KOPT-K1 (cell line): ENCODE measurements around the gene ACTN1.

Source experiments
- H3K27ac ChIP-seq: fragments of 200-600 bp; sonication (generic); 2 replicates; pipeline ENCODE4 v1.5.1; 2016; ENCODE audit warnings: antibody characterized with exemption, mild to moderate bottlenecking, low read depth, low read length; ENCODE audit not compliant: poor library complexity, severe bottlenecking
- H3K36me3 ChIP-seq: fragments of 200-600 bp; sonication (generic); 2 replicates; pipeline ENCODE4 v1.5.1; 2017; ENCODE audit warnings: antibody characterized with exemption, mild to moderate bottlenecking, low read length, moderate library complexity; ENCODE audit not compliant: insufficient read depth
- H3K9me3 ChIP-seq: fragments of 200-600 bp; sonication (generic); 2 replicates; pipeline ENCODE4 v1.5.1; 2017; ENCODE audit warnings: antibody characterized with exemption, low read length, mild to moderate bottlenecking; ENCODE audit not compliant: insufficient read depth, poor library complexity, severe bottlenecking

The ACTN1 gene

DNA sequence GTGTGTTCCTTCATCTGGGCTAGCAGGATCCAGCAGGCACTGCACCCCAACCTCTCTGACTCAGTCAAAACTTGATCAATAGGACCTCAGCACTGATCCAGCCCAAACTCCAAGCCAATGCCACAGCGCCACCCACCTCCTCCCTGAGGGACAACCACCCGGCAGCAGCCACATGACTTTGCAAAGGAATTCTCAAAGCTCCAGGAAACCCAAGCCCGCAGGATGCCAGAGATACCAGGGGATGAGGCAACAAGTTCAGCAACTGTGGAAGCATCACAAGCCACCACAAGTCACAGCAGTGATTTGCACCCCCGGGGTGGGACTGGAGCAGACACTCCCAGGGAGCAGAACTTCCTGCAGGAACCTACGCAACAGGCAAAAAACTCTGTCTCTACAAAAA is 37.3 kb downstream of the ACTN1 start:
- H3K27ac ChIP-seq: no peak overlapping the region
- H3K36me3 ChIP-seq: no peaks in the 10 kb centered on the region
- no peaks in the 10 kb centered on the region for H3K9me3 ChIP-seq

DNA sequence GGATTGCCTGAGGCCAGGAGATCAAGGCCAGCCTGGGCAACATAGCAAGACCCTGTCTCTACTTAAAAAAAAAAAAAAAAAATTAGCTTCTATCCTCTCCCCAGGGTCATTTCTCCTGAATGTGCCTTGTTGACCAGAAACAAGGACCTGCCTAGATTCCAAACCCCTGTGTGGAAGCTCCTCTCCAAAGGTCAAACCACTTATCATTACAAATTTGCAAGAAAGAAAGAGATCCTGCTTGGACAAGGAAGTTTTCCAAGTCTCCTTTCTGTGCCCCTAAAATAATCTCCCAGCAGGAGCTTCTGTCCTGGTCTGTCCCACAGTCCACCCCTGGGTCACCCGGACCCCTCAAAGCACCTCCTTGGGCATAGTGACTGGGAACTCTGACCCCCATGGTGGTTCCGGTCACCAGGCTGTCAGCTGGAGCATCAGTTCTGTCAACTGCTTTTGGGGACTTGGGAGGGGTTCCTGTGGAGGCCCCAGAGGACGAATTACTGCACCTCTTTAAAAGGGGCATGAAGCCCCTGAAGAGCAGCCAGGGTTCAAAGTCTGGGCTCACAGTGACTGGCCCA is 38.4 kb downstream of the ACTN1 start:
- Histone ChIP-seq H3K27ac (no peak overlapping the region), H3K9me3 (no peaks in the 10 kb centered on the region), H3K36me3 (no peaks in the 10 kb centered on the region)

DNA sequence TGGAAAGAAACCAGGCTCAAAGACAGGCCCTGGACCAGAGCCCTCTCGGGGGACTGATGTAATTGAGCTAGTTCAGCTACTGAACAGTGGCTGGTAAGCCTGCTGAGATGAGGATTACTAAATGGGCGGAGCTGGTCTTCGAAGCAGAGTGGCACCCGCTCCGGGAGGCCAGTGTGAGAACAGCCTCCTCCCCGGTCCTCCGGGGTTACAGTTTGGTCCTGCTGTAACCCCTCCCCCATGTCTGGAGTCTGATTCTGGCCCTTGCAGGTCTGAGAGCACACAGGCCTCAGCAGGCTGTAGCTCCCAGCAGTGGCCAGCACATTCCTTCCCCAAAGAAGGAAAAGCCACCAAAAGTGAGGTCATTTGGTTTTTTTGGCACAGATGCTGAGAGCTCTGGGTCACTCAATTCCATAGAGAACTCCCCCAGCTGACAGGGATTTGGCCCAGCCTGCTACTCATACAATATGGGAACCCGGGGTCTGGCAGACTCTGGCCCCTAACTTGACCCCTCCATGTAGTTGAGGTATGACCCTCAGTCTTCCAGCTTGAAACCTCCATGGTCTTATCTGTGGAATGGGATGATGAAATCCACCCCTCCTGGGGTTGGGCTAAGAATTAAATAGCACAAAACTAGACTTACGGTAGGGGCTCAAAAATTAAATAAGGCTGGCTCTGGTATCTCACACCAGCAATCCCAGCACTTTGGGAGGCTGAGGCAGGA is 39.0 kb downstream of the ACTN1 start:
- Histone ChIP-seq H3K9me3 (no peaks in the 10 kb centered on the region), H3K36me3 (no peaks in the 10 kb centered on the region), H3K27ac (no peak overlapping the region)

DNA sequence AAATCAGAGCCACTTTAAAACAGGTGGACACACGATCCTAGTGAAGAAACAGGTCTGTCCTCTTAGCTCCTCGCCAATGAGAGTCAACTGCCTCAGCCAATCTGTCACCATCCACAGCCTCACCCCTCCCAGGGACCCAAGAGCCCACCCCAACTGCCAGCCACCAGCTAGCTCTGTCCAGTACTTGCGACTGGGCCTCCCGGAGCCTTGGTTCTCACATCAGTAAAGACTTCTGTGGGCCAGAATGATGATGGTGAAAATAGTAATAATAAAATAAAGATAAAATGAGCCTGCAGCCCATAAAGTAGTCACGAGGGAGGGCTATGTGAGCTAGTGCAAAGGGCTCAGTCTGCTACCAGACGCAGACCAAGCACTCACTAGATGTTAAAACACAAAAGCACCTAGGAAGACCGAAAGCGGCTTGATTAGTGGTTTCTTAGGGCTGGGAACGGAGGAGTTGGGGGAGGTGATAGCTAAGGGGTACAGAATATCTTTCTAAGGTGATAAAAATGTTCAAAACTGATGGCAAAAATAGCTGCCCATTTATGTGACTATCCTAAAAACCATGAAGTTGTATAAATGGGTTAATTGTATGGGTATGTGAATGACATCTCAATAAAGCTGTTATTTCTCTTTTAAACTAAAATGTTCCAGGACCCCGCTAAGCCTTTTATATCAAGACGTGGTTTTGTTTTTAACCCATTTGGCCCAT is 39.8 kb downstream of the ACTN1 start:
- Histone ChIP-seq H3K27ac (no peak overlapping the region), H3K9me3 (no peaks in the 10 kb centered on the region), H3K36me3 (no peaks in the 10 kb centered on the region)

DNA sequence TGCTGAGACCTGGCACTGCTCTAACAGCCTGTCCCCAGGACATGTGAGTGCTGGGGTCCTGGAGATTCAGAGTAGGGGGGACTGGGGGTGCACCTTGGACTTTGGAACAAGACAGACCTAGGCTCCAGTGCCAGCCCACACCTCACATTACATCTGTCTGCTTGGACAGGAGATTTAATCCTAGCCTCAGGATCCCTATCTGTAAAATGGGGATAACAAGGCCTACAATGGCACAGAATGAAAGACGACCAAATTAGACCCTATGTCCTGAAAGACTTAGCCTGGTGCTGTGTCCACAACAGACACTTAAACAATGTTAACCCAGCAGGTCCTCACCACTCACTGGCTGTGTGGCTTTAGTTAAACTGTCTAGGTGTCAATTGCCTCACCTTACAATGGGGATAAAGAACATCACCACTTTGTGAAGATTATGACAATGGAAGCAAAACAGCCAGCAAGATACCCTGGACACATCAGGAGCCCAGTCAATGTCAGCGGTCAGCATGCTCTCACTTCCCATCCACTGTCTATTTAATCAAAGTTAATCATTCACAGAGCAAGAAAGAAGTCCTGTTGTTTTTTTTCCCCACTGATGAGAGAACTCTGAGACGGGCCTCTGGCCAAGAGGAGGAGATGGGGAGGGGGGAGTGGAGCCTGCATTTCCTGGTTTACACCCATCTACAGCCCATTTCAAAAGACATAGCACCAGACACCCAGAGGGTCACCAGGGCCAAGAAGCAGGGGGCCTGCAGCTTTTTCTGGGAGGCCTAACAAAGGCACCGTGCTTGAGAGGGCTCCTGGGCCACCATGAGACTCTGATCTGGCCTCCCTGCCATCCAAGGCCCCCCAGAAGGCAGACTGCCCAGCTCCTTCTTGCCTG is 40.6 kb downstream of the ACTN1 start:
- Histone ChIP-seq H3K9me3 (no peaks in the 10 kb centered on the region), H3K27ac (no peak overlapping the region), H3K36me3 (no peaks in the 10 kb centered on the region)

DNA sequence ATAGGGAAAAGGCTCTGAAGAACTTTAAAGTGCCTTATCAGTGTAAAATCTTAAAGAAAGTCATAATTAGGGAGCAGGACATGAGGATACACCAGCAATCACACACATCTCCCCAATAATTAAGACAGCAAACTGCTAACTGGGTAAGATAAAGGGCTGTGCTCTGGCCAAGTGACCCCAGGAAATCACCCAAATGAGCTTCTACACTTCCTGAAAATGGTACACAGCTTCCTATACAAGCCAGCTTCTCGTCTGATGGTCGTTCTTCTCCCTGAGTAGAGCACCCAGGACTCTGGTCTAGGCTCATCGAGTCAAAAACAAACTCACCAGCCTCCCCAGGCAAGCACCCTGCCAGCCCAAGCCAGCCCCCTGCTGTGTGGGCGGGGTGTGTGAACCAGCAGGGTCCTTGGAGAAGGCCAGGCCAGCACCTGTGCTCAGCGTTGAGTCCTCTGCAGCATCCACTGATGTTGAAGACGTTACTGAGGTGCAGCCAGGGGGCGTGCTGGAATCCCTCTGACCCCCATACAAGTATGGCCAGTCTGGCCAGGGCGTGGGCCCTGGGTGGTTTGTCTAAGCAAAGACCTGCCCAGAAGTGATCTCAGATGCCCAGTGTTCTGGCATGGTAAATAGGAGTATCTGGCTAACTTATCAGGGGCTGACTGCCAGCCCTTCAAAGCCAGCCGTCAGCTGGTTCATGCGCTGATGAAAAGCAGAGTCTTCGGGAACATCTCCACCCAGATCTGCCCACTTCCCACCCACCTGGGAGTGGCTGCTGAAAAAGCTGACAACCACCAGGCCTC is 41.4 kb downstream of the ACTN1 start:
- Histone ChIP-seq H3K9me3 (no peaks in the 10 kb centered on the region), H3K36me3 (no peaks in the 10 kb centered on the region), H3K27ac (no peak overlapping the region)

DNA sequence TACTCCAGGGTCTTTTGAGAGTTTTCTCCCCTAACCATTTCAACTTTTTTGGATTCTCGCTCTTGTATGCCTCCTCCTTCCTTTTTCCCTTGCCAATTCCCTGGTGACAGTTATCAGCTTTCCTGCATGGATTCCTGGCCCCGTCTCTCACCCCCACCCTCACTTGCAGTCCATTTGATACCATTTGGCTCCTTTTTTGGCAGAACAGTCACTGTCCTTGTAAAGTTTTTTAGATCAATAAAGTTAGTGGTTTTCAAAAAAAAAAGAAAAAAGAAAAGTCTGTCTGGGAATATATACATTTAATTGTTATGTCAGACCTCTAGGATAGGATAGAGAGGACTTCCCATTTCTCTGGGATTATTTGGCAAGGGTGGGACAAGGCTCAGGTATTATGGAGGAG is 42.1 kb downstream of the ACTN1 start:
- no peaks in the 10 kb centered on the region for H3K36me3 ChIP-seq
- H3K9me3 ChIP-seq: no peaks in the 10 kb centered on the region
- no peak overlapping the region for H3K27ac ChIP-seq

DNA sequence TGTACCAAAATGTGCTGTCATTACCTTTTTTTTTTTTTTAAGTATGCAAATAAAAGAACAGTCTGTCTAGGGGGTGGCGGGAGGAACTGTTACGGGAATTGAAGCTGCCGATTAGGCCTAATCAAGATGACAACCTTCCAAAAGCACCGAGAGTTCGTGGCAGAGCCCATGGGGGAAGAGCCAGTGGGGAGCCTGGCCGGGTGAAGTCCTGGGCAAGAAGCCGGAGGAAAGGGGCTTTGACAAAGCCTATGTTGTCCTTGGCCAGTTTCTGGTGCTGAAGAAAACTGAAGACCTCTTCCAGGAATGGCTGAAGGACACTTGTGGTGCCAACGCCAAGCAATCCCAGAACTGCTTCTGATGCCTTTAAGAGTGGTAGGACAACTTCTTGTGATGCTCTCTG is 42.6 kb downstream of the ACTN1 start:
- Histone ChIP-seq H3K9me3 (no peaks in the 10 kb centered on the region), H3K36me3 (no peaks in the 10 kb centered on the region), H3K27ac (no peak overlapping the region)

DNA sequence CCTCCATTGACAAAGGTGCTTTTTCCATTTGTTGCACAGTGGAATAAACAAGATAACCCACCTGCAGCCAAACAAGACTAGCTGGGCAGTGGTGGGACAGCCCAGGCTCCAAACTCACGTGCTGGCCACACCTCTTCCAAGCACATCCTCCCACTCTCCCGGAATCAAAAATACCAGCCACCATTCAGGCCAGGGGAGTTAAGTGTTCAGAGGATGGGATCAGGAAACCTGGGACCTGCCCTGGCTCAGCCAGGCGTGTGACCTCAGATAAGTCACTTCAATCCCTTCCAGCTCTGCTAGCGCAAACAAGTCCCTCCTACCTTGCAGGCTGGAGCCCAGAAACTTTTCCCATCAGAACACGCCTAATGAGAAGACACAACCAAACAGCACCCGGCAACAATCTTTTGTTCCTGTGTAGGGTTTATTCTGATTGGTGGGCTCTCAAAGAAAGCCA is 43.3 kb downstream of the ACTN1 start:
- H3K36me3 ChIP-seq: no peaks in the 10 kb centered on the region
- no peak overlapping the region for H3K27ac ChIP-seq
- H3K9me3 ChIP-seq: no peaks in the 10 kb centered on the region

DNA sequence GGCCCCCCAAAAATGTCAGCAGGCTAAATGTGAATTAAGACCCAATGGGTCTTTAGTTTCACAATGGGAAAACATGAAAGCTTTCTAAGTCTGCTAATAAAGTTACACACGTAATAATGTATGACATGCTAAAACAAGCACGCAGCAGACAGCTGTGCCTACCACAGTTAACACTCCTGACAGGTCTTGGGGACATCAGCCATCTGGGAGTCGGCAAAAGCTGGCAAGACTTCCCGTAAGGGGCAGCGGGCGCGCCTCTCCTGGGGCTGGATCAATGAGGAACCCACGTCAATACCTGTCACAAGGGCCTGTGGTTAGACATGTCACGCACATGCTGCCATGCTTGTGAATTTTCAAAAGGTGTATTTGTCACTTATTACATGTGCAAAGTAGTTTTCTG is 45.0 kb downstream of the ACTN1 start:
- no peaks in the 10 kb centered on the region for H3K9me3 ChIP-seq
- H3K36me3 ChIP-seq: no peaks in the 10 kb centered on the region
- H3K27ac ChIP-seq: no peak overlapping the region

DNA sequence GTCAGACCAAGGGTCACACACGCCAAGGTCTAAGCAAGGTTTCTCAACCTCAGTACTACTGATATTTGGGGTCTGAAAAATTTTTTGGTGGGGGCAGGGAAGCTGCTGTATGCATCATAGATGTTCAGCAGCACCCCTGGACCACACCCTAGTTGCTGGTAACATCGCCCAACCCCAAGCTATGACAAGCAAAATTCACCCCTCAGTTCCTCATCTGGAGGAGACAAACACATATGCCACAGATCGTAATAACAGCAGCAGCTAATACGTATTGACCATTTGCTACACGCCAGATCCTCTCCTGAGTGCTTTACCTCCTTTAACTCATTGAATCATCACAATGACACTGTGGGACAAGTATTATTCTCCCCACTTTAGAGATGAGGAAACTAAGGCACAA is 46.4 kb downstream of the ACTN1 start:
- no peak overlapping the region for H3K27ac ChIP-seq
- H3K9me3 ChIP-seq: no peaks in the 10 kb centered on the region
- no peaks in the 10 kb centered on the region for H3K36me3 ChIP-seq

DNA sequence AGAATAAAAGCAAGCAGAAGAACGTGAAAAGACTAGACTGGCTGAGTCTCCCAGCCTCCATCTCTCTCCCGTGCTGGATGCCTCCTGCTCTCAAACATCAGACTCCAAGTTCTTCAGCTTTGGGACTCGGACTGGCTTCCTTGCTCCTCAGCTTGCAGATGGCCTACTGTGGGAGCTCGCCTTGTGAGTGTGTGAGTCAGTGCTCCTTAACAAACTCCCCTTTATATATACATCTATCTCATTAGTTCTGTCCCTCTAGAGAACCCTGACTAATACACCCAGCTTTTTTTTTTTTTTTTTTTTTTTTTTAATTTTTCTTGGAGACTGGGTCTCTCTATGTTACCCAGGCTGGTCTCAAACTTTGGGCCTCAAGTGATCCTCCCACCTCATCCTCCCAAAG is 46.9 kb downstream of the ACTN1 start:
- Histone ChIP-seq H3K36me3 (no peaks in the 10 kb centered on the region), H3K9me3 (no peaks in the 10 kb centered on the region), H3K27ac (no peak overlapping the region)

DNA sequence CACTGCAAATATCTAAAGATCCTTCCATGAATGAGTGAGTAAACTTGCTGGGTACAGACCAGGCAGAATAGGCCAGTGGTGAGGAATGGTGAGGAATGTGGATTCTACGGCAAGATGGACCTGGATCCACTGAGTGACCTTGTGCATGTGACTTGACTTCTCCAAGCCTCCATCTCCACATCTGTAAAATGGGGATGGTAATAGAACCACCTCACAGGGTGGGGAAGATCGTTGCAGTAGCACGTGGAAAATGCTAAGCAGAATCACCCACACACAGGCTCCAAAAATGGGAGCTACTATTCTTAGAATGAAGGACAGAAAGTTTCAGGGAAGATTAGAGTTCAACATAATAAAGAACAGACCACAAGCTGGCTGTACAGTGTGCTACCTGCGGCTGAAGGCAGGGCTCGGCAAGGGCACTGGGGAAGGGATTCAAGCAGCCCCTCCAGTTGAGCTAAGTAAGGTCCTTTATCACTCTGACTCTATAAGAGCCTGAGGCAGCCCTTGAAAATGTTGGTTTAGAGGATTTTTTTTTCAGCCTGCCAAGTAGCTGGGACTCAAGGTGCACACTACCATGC is 47.5 kb downstream of the ACTN1 start:
- H3K27ac ChIP-seq: no peak overlapping the region
- H3K9me3 ChIP-seq: peaks cover 2% of the 10 kb centered on the region
- H3K36me3 ChIP-seq: no peaks in the 10 kb centered on the region

DNA sequence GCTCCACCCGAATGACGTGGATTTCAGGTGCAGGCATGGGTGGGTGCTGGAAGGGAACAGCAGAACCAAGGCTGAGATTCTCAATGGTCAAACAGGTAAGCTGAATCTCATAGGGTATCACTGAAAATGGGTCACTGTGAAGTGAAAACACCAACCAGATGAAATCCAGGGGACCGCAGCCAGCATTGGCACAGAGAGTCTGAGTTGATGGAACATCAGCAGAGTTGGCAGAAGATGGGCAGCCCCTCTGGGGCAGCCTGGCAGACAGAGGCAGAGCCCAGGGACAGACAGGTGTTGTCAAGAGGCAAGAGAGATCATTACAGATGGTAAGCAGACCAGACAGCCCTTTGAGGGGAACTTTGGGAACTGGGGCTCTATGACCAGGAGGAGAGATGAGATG is 48.0 kb downstream of the ACTN1 start:
- peaks cover 7% of the 10 kb centered on the region for H3K9me3 ChIP-seq
- no peaks in the 10 kb centered on the region for H3K36me3 ChIP-seq
- H3K27ac ChIP-seq: no peak overlapping the region
